ENCODE results near the gene DCHS2. TPM values are rescaled to one million over a fixed set of nuclear protein-coding genes. Genes with fewer than 3 reads are reported as not detected.

Gene DCHS2
- total RNA-seq, 1 donor from 2014 or later, result 0.32 TPM

GRCh38 chr4:154476232-154476631, 15.4 kb downstream of the DCHS2 start:
- no peak for ATAC-seq
- intact Hi-C loops (cut with DNase I), result no loop called here
- Histone ChIP-seq H3K36me3 (no peaks in the 10 kb centered on the region), H3K27ac (no peak overlapping the region), H3K4me3 (no peak overlapping the region), H3K9me3 (no peaks in the 10 kb centered on the region), H3K27me3 (no peaks in the 10 kb centered on the region), H3K4me1 (no peaks in the 10 kb centered on the region)
- TF ChIP-seq CTCF (IDR thresholded peaks at IDR 0.05), result no peak
- DNase-seq, result no peak

DNA sequence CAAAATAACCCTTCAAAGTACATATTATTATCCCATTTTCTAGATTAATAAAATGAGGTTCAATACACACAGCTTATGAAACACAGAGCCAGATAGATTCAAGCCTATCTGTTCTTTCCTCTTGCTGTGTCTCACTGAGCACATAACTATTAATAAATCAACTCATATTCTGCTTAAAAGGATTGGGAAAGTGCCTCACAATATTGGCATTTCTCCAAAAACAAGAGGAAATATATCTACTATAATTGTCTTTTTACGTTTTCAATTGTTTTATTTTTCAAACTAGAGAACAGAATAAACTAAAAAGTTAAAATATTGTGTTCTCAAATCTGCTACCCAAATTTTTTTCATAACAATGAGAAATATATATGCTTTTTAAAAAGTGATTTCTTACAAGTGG, 15.8 kb downstream of the DCHS2 start:
- no peaks in the 10 kb centered on the region for H3K9me3 ChIP-seq
- no peak overlapping the region for H3K27ac ChIP-seq
- no peaks in the 10 kb centered on the region for H3K27me3 ChIP-seq
- intact Hi-C loops (cut with DNase I), result no loop called here
- TF ChIP-seq CTCF (IDR thresholded peaks at IDR 0.05), result no peak
- no peak overlapping the region for H3K4me3 ChIP-seq
- H3K4me1 ChIP-seq, result no peaks in the 10 kb centered on the region
- H3K36me3 ChIP-seq, result no peaks in the 10 kb centered on the region
- ATAC-seq (no peak), DNase-seq (no peak)

DNA sequence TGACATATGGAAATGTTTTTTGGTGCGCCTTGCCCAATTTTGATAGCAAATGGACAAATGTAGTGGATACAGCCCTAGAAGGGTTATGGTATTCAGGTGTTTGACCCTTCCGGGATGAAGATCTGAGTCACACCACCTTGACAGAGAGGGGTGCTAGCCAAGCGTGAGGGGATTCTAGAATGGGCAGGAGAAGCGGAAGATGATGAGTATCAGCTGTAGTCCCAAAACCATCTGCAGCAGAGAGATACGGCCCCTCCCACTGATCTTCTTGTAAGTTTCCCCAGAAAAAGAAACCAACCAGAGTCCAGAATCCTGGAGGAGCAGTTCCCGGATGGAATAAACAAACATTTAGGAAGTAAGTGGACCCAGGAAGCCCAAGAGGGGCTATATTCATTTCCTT, 18.1 kb downstream of the DCHS2 start:
- Histone ChIP-seq H3K4me1 (no peaks in the 10 kb centered on the region), H3K36me3 (no peaks in the 10 kb centered on the region), H3K27ac (no peak overlapping the region), H3K27me3 (no peaks in the 10 kb centered on the region), H3K4me3 (no peak overlapping the region), H3K9me3 (no peaks in the 10 kb centered on the region)
- DNase-seq (no peak), ATAC-seq (no peak)
- intact Hi-C loops (cut with DNase I), result no loop called here
- no peak for TF ChIP-seq CTCF (IDR thresholded peaks at IDR 0.05)

DNA sequence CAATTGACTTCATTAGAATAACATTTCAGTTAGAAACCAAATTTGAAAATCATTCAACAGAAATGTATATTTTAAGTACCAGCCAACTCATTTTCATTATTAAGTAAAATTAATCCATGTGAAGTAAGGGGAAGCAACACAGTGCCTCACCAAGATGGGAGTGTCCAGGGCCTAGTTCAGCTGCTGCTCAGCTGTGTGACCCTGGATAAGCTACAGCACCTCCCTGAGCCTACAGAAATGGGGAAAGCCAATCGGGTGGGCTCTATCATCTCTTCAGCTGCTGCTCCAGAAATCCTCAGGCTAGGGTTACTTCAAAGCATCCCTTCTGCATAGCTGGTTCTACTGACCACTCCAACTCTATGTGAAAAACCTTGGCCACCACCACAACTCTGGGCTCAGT, 18.7 kb downstream of the DCHS2 start:
- DNase-seq, result no peak
- no peaks in the 10 kb centered on the region for H3K36me3 ChIP-seq
- no peak for TF ChIP-seq CTCF (IDR thresholded peaks at IDR 0.05)
- no peaks in the 10 kb centered on the region for H3K4me1 ChIP-seq
- H3K4me3 ChIP-seq, result no peak overlapping the region
- H3K9me3 ChIP-seq, result no peaks in the 10 kb centered on the region
- no peaks in the 10 kb centered on the region for H3K27me3 ChIP-seq
- no peak for ATAC-seq
- intact Hi-C loops (cut with DNase I), result no loop called here
- no peak overlapping the region for H3K27ac ChIP-seq

DNA sequence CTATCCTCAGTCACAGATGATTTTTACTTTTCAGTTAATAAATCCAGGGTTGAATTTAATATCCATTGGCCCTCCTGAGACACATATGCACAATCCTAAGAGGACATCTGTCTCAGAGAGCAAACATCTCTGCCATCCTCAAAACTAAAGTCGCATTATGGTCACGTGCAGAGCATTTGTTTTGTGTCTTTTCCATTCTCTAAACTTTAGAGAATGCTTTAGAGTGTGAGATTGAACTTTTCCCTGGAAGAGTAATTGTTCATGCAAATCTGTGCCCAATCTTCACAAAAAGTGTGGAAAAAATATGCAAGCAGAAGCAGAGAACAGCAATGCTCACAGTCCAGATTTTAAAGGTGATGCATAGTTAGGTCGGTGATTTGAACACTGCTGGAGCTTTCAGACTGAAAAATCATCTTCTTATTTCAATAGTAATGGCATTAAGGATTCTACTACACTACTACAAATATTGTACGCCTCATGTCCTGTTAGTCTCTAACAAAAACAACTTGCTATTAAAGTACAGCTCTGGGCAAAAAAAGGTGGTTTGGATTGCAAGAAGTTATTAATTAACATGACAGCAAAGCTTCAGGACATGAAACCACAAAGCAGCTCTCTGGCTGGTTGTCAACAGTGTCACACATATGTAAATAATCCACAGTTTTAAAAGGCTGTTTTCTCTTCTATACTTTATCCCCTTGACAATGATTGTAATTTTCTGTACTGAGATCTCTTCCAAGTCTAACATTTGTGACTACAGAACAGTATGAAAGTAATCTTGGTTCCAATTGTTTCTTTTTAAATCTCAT, 19.9 kb downstream of the DCHS2 start:
- H3K9me3 ChIP-seq, result no peaks in the 10 kb centered on the region
- no peak for DNase-seq
- no peak for ATAC-seq
- TF ChIP-seq CTCF (IDR thresholded peaks at IDR 0.05), result no peak
- H3K4me3 ChIP-seq, result no peak overlapping the region
- intact Hi-C loops (cut with DNase I), result no loop called here
- H3K27me3 ChIP-seq, result no peaks in the 10 kb centered on the region
- H3K4me1 ChIP-seq, result no peaks in the 10 kb centered on the region
- H3K36me3 ChIP-seq, result no peaks in the 10 kb centered on the region
- no peak overlapping the region for H3K27ac ChIP-seq

GRCh38 chr4:154471032-154471431, 20.6 kb downstream of the DCHS2 start:
- Histone ChIP-seq H3K36me3 (no peaks in the 10 kb centered on the region), H3K27ac (no peak overlapping the region), H3K4me1 (no peaks in the 10 kb centered on the region), H3K27me3 (no peaks in the 10 kb centered on the region), H3K4me3 (no peak overlapping the region), H3K9me3 (no peaks in the 10 kb centered on the region)
- intact Hi-C loops (cut with DNase I), result no loop called here
- DNase-seq (no peak), ATAC-seq (no peak)
- TF ChIP-seq CTCF (IDR thresholded peaks at IDR 0.05), result no peak
